Activated CD8-positive, alpha-beta T cell treated with anti-CD3 and anti-CD28 coated beads for 36 hours (primary cell): Measurements from ENCODE around the gene CTCFL. TPM values are rescaled to one million over a fixed set of nuclear protein-coding genes. Genes with fewer than 3 reads are reported as not detected.

Experiments
- ATAC-seq: fragments of 200-7000 bp; cut with Tn5 transposase; one replicate; pipeline ENCODE4 v1.10.0; 2021; ENCODE audit warnings: mild to moderate bottlenecking, moderate library complexity
- CTCF ChIA-PET: fragments of 350-600 bp; sonication (Branson Sonifier 250); formaldehyde crosslinking; loops from one replicate; lab custom pipeline; 2021; ENCODE audit warnings: antibody characterized with exemption; lab: Charles Lee
- POLR2A ChIA-PET: fragments of 350-600 bp; sonication (Branson Sonifier 250); formaldehyde crosslinking; loops from one replicate; lab custom pipeline; 2021; ENCODE audit warnings: antibody characterized with exemption; lab: Charles Lee
- DNase-seq: peaks from one replicate; pipeline ENCODE4 v3.0.0-alpha.2; 2020
- H3K27ac Mint-ChIP-seq: one replicate; pipeline ENCODE4 v1.8.0; 2021; ENCODE audit warnings: mild to moderate bottlenecking, mixed read lengths
- H3K27me3 Mint-ChIP-seq: one replicate; pipeline ENCODE4 v1.8.0; 2021; ENCODE audit warnings: mixed read lengths
- H3K36me3 Mint-ChIP-seq: one replicate; pipeline ENCODE4 v1.8.0; 2021; ENCODE audit warnings: low read depth, mixed read lengths
- H3K4me1 Mint-ChIP-seq: one replicate; pipeline ENCODE4 v1.8.0; 2021; ENCODE audit warnings: low read depth, mixed read lengths
- H3K4me3 Mint-ChIP-seq: one replicate; pipeline ENCODE4 v1.8.0; 2021; ENCODE audit warnings: mild to moderate bottlenecking, moderate library complexity, mixed read lengths
- H3K9me3 Mint-ChIP-seq: one replicate; pipeline ENCODE4 v1.8.0; 2021; ENCODE audit warnings: mixed read lengths
- CTCF ChIP-seq: fragments of 200-600 bp; IDR thresholded peaks from one replicate; pipeline ENCODE4 v1.8.0; 2022; ENCODE audit warnings: antibody characterized with exemption, mild to moderate bottlenecking
- intact Hi-C: fragments of 100-400 bp; cut with micrococcal nuclease; formaldehyde crosslinking; loops from one replicate; pipeline ENCODE4 v1.10.0; 2022
- total RNA-seq, 2 experiments: library from RNA; stranded (reverse); gene quantifications; one replicate each; pipeline ENCODE4 v1.2.3, GENCODE V29; 2021

Gene CTCFL
- total RNA-seq, 2 experiments from 2014 or later, result not detected

DNA sequence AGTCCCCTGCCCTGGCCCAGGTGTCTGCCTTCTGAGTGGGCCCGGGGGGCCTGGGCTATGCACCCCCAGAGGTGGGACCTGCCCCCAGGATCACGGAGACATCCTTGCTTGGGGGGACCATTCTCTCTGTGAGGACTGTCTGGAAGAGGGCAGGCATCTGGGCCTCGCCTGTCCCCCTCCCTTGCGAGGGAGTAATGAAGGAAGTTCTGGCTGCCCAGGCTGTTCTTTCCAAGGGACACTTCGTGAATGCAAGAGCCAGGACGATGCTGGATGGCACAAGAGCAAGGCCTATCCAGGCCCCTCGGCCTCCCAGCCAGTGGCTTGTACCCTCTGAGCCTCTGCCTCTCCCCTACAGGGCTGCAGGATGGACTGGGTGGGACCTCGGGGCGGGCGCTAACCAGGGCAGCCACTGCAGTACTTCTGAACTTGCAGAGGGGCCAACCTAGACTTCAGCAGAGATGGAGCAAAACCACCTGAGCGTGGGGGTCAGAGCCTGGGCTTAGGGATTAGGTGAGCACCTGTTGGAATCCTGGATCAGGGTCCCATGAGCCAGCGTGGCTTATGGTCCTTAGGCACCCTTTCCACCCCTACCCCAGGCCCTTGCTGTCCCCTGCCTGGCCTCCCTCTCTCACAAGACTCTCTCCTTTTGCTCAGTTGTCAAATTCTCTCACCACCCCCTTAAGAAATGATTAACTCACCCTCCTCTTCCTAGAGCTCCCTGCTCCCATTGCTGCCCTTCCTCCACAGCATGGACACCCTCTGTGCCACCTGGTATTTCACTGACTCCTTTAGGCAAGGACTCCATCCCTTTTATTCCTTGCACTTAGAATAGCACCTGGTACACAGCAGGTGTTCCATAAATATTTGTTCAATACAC, 53.2 kb downstream of the CTCFL start:
- TF ChIP-seq CTCF, result no peak
- ChIA-PET POLR2A (interaction anchor here (0.6 to 3.0 kb wide), 5 partner anchors 17 to 125 kb away, joined by 3 to 18 read pairs (median 4); partner anchors contain the start of gene RBM38), CTCF (interaction anchor here (0.6 to 4.1 kb wide), 4 partner anchors 24 to 90 kb away, joined by 3 to 26 read pairs (median 10); no protein-coding TSS in a partner anchor)
- no peaks in the 10 kb centered on the region for H3K27me3 Mint-ChIP-seq
- no peak overlapping the region for H3K4me3 Mint-ChIP-seq
- intact Hi-C loops, result no loop called here
- DNase-seq (no peak), ATAC-seq (no peak)
- peaks cover 22% of the 10 kb centered on the region for H3K4me1 Mint-ChIP-seq
- no peaks in the 10 kb centered on the region for H3K9me3 Mint-ChIP-seq
- H3K27ac Mint-ChIP-seq, result no peak overlapping the region
- no peaks in the 10 kb centered on the region for H3K36me3 Mint-ChIP-seq

DNA sequence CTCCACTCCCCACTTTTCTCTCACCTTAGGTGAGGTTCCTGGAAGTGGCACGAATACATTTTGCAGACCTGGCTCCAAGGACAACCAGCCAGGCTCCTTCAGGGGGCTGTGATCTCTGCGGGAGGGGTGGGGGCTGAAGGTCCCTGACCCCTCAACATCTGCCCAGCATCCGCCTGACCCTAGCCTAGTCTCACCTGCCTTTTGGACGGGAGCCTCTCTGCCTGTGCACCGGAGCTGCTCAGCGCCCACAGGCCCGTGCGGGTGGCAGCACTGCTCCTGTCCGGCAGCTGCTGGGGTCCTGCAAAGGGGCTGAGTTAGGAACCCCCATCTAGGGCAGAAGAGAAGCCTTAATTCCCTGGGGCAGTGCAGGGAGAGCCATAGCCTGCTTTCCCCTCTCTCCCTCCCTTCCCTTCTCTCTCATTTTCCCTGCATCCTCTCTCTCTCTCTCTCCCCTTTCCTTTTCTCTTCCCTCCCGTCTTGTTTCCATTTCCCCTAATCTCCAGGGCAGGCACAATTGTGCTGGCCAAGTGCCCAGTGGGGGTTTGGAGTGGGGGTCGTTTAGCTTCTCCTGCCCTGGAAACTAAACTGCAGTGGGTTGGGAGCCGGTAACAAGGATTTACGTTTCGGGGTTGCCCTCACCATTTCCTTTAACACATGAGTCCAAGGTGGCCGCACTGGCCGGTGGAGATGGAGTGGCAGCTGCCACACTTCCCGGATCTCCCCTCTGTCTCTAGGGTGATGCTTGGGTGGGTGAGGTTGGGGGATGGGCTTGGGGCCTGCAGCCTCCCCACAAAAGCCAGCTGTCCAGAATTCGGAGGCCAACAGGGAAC, 54.1 kb downstream of the CTCFL start:
- Mint-ChIP-seq H3K4me3 (no peak overlapping the region), H3K36me3 (no peaks in the 10 kb centered on the region), H3K4me1 (peaks cover 18% of the 10 kb centered on the region), H3K27me3 (no peaks in the 10 kb centered on the region), H3K27ac (no peak overlapping the region), H3K9me3 (no peaks in the 10 kb centered on the region)
- intact Hi-C loops, result no loop called here
- ChIA-PET CTCF (interaction anchor here (1.4 to 1.6 kb wide), 2 partner anchors 25 to 36 kb away, joined by 4 read pairs; no protein-coding TSS in a partner anchor), POLR2A (no interaction called here)
- TF ChIP-seq CTCF, result no peak
- DNase-seq (no peak), ATAC-seq (no peak)

GRCh38 chr20:57470212-57470522, 54.8 kb downstream of the CTCFL start:
- no peak for ATAC-seq
- Mint-ChIP-seq H3K36me3 (no peaks in the 10 kb centered on the region), H3K27ac (no peak overlapping the region), H3K4me3 (no peak overlapping the region), H3K4me1 (peaks cover 14% of the 10 kb centered on the region), H3K27me3 (no peaks in the 10 kb centered on the region), H3K9me3 (no peaks in the 10 kb centered on the region)
- TF ChIP-seq CTCF, result no peak
- ChIA-PET POLR2A (interaction anchor here (0.6 kb wide), 2 partner anchors 78 to 1013 kb away, joined by 3 read pairs; no protein-coding TSS in a partner anchor), CTCF (interaction anchor here (1.1 to 1.4 kb wide), 4 partner anchors 8 to 70 kb away, joined by 3 to 6 read pairs (median 4); no protein-coding TSS in a partner anchor)
- intact Hi-C loops, result no loop called here
- no peak for DNase-seq

DNA sequence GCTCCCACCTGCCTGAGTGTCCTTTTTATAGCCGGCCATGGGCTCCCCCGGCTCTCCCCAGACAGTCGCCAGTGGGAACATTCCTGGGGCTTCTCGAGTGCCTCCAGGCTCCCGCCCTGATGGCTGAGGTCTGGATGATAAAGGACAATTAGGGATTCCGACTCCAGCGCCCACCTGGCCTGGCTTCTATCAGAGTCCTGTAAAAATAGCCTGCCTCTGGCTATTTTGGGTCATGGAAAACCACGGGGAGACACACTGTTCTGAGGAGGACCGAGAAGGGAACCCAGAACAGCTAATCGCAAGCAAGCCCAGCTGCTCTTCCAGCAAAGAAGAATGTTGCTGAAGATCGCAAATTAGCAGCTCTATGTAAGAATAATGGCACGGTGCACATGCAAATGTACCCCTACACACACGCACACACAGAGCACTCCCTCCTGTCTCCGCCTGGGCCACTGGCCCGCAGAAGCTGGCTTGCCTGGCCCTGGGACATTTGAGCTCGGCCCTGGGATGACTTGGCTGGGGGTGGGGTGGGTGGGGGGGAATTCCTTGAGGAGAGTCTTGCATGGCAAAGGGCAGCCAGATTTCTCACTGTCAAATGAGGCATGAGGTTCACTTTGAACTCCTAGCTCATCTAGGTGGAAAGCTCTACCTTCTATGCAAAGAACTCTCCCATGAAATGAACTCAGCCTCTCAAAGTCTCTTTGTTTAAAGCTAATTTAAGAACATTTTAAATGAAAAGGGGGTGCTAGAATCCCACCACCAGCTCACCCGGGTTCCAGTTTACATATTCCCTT, 55.3 kb downstream of the CTCFL start:
- peaks cover 14% of the 10 kb centered on the region for H3K4me1 Mint-ChIP-seq
- ATAC-seq, result no peak
- intact Hi-C loops, result no loop called here
- ChIA-PET POLR2A (interaction anchor here (0.6 kb wide), 2 partner anchors 78 to 1013 kb away, joined by 3 read pairs; no protein-coding TSS in a partner anchor), CTCF (interaction anchor here (1.1 to 1.4 kb wide), 4 partner anchors 9 to 70 kb away, joined by 3 to 6 read pairs (median 4); no protein-coding TSS in a partner anchor)
- H3K4me3 Mint-ChIP-seq, result no peak overlapping the region
- DNase-seq, result no peak
- H3K27ac Mint-ChIP-seq, result no peak overlapping the region
- H3K27me3 Mint-ChIP-seq, result no peaks in the 10 kb centered on the region
- H3K36me3 Mint-ChIP-seq, result no peaks in the 10 kb centered on the region
- no peak for TF ChIP-seq CTCF
- H3K9me3 Mint-ChIP-seq, result no peaks in the 10 kb centered on the region
